K562 treated with DMSO at 1 percent for 4 hours (cell line): ENCODE results near the gene MAP2K2. TPM values are rescaled to one million over a fixed set of nuclear protein-coding genes. Genes with fewer than 3 reads are reported as not detected.

Source experiments
- total RNA-seq: library from RNA; unstranded; fragments of 300-600 nt; gene quantifications from 2 replicates; pipeline ENCODE4 v1.2.3, GENCODE V29; 2022; ENCODE audit not compliant: insufficient read depth

The MAP2K2 gene
- 283 and 292 TPM in 2 replicates for total RNA-seq

DNA sequence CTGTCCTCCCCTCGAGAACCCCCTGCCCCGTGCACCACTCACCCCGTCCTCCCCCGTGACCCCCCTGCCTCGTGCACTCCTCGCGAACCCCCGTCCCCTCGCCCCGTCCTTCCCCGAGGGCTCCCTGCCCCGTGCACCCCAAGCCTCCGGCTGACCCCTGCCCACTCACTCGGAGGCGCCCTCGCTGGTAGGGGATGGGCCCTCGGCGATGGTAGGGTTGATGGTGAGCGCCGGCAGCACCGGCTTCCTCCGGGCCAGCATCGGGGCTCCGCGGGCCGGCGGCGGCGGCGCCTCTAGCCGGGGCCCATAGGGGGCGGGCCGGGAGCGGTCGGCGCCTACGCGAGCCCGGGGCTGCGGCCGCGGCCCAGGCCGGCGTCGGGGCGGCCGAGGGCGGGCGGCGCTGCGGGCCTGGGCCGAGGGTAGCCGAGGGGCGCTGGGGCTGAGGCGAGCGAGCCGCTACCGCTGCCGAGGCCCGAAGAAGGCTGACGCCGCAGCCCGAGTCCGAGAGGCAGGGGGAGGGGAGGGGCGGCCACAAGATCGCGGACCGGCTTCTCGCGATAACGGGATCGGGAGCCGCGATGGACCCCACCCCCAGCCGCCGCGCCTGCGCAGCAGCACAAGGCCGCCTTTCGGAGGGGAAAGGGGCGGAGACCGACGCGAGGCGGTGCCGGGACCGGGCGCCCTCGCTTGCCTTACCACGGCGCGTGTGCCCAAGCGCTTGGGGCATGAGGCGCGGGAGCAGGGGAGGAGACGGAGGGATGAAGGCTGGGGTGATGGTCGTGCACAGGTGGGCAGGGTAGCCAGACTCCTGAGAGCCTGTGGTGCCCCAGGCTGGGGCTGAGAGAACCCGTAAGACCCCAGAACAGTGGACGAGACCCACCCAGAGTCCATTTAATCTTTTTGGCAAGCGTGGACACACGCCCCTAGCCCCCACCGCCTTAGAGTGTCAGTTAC, at the start of gene MAP2K2:
MAP2K2 (minus strand) TSS at position 508 of the 954 bp plus-strand sequence; CDS start at position 261, 247 bp downstream.

DNA sequence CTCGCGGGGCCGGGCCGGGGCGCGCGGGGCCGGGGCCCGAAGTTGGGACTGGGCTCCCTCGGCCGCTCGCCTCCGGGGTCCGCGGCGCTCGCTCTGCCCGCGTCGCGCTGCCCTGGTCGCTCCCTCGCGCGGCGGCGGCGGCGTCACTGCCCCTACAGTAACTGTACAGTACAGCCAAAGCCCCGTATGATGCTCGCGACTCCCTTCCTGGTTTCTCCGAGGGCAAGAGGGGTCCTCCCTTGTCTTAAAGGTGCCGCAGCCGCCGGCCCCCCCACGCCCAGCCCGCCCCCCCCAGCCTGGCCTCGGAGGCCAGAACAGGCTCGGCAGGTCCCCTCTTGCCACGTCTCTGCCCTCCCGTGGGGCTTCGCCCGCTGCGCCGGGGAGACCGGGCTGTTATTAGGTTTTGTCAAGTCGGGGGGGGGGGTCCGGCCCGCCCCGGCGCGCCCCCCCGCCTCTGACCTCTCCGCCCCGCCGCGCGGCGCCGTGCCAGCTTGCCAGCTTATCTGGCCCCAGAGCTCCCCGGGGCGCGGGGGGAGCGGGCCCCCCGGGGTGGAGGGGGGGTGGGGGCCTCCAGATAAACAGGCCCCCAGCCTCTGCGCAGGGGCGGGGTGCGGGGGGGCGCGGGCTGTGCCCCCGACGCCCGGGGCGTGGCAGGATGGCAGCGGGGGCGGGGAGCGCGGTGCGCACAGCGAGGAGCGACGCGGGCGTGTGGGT, 57.1 kb downstream of the MAP2K2 start, which contains the start of gene ZBTB7A:
ZBTB7A (minus strand) TSS at position 218 of the 714 bp plus-strand sequence. CDS start 11,667 bp downstream, outside the sequence.

Other genes with a start within 250 kb of the MAP2K2 start
- gene ATCAY, start 243.4 kb downstream of the MAP2K2 start, total RNA-seq = not detected in 2 replicates
- gene NMRK2, start 191.1 kb downstream of the MAP2K2 start, total RNA-seq = not detected in 2 replicates
- 76.1 and 81.5 TPM in 2 replicates for gene DAPK3, start 153.0 kb downstream of the MAP2K2 start, total RNA-seq
- 4,944 and 4,992 TPM in 2 replicates for gene EEF2, start 138.7 kb downstream of the MAP2K2 start, total RNA-seq
- 26.0 and 30.6 TPM in 2 replicates for gene PIAS4, start 116.4 kb downstream of the MAP2K2 start, total RNA-seq
- gene ZBTB7A, start 57.2 kb downstream of the MAP2K2 start, total RNA-seq = 20.1 and 27.7 TPM in 2 replicates
- not detected in 2 replicates for gene CREB3L3, start 29.5 kb upstream of the MAP2K2 start, total RNA-seq
- gene SIRT6, start 58.4 kb upstream of the MAP2K2 start, total RNA-seq = 30.7 and 40.3 TPM in 2 replicates
- 0.24 and 0.30 TPM in 2 replicates for gene ANKRD24, start 58.6 kb upstream of the MAP2K2 start, total RNA-seq
- gene EBI3, start 105.4 kb upstream of the MAP2K2 start, total RNA-seq = 0.85 TPM in 1 of 2 replicates, not detected in the other
- gene YJU2, start 123.0 kb upstream of the MAP2K2 start, total RNA-seq = 25.6 and 27.0 TPM in 2 replicates
- 0.55 and 1.1 TPM in 2 replicates for gene SHD, start 155.1 kb upstream of the MAP2K2 start, total RNA-seq
- not detected in 2 replicates for gene TMIGD2, start 178.3 kb upstream of the MAP2K2 start, total RNA-seq
- 0.74 and 0.93 TPM in 2 replicates for gene FSD1, start 180.5 kb upstream of the MAP2K2 start, total RNA-seq
- gene STAP2, start 214.7 kb upstream of the MAP2K2 start, total RNA-seq = 0.70 and 0.85 TPM in 2 replicates
- gene MPND, start 219.4 kb upstream of the MAP2K2 start, total RNA-seq = 12.9 and 15.1 TPM in 2 replicates